Breast epithelium (tissue), 3 donors: ENCODE data around the gene GUK1.

ENCODE experiments used
- CTCF ChIP-seq, 3 donors: fragments of 450-650 bp; IDR thresholded peaks; one replicate each; pipeline ENCODE4 v1.5.1; 2016 to 2017; ENCODE audit warnings: antibody characterized with exemption in 3 of 3, mild to moderate bottlenecking in 3 of 3, moderate library complexity in 3 of 3
- POLR2AphosphoS5 ChIP-seq, 3 donors: sonication (generic); formaldehyde crosslinking; IDR thresholded peaks; one replicate each; pipeline ENCODE4 v1.6.1; 2017; ENCODE audit warnings: antibody characterized with exemption in 3 of 3

GRCh38 chr1:228107636-228108035 is 32.4 kb upstream of the GUK1 start:
- TF ChIP-seq POLR2AphosphoS5 (IDR thresholded peaks at IDR 0.05) (no peak), CTCF (IDR thresholded peaks at IDR 0.05) (no peak)
